HepG2 (cell line): Measurements from ENCODE around the gene MRPL2. TPM values are rescaled to one million over a fixed set of nuclear protein-coding genes. Genes with fewer than 3 reads are reported as not detected.

Experiments used
- ARNT2 ChIP-seq: sonication (generic); formaldehyde crosslinking; IDR thresholded peaks from 2 replicates; pipeline ENCODE4 v1.8.0; 2022; ENCODE audit warnings: mild to moderate bottlenecking, low read depth, missing genetic modification reagents, moderate library complexity
- DPF2 ChIP-seq: sonication (generic); formaldehyde crosslinking; IDR thresholded peaks from 2 replicates; pipeline ENCODE4 v1.4.0; 2020; ENCODE audit warnings: mild to moderate bottlenecking, low read depth, missing genetic modification reagents, borderline replicate concordance
- GATA4 ChIP-seq: sonication (generic); IDR thresholded peaks from 2 replicates; pipeline ENCODE4 v1.6.1; 2016; ENCODE audit warnings: antibody characterized with exemption, low read depth, borderline replicate concordance
- KAT8 ChIP-seq: IDR thresholded peaks from 2 replicates; pipeline ENCODE4 v1.6.1; 2016; ENCODE audit warnings: missing genetic modification reagents, missing compliant biosample characterization
- KDM2A ChIP-seq: sonication (generic); formaldehyde crosslinking; IDR thresholded peaks from 2 replicates; pipeline ENCODE4 v1.4.0; 2020; ENCODE audit warnings: low read depth, missing genetic modification reagents, borderline replicate concordance
- KLF16 ChIP-seq, 2 experiments: sonication (generic) in 1 of 2; formaldehyde crosslinking in 1 of 2; IDR thresholded peaks; 2 replicates each; pipeline versions ENCODE4 v1.6.1 to v1.8.0; 2016 to 2023; ENCODE audit warnings: missing genetic modification reagents in 2 of 2, missing compliant biosample characterization in 1 of 2
- MAZ ChIP-seq, 2 experiments: sonication (generic) in 1 of 2; formaldehyde crosslinking in 1 of 2; IDR thresholded peaks; 2 replicates each; pipeline versions ENCODE4 v1.5.0 to v1.6.1; 2012 to 2020; ENCODE audit warnings: low read depth in 2 of 2, mild to moderate bottlenecking in 2 of 2, borderline replicate concordance in 1 of 2, improper control_type of control experiment in 1 of 2, low read length in 1 of 2, missing genetic modification reagents in 1 of 2, moderate library complexity in 1 of 2
- MIXL1 ChIP-seq: IDR thresholded peaks from 2 replicates; pipeline ENCODE4 v1.6.1; 2016
- NCOA2 ChIP-seq: sonication (generic); formaldehyde crosslinking; IDR thresholded peaks from 2 replicates; pipeline ENCODE4 v1.8.0; 2022; ENCODE audit warnings: inconsistent platforms
- STAT5B ChIP-seq: sonication (generic); formaldehyde crosslinking; IDR thresholded peaks from 2 replicates; pipeline ENCODE4 v1.4.0; 2020; ENCODE audit warnings: missing genetic modification reagents
- TARDBP ChIP-seq: sonication (generic); formaldehyde crosslinking; IDR thresholded peaks from 2 replicates; pipeline ENCODE4 v1.8.0; 2022; ENCODE audit warnings: mild to moderate bottlenecking, missing genetic modification reagents
- YEATS2 ChIP-seq: sonication (generic); formaldehyde crosslinking; IDR thresholded peaks from 2 replicates; pipeline ENCODE4 v1.4.0; 2020; ENCODE audit warnings: missing genetic modification reagents, borderline replicate concordance
- ZNF224 ChIP-seq: sonication (generic); formaldehyde crosslinking; IDR thresholded peaks from 2 replicates; pipeline ENCODE4 v1.5.0; 2020; ENCODE audit warnings: mild to moderate bottlenecking, missing genetic modification reagents
- ZNF557 ChIP-seq: sonication (generic); formaldehyde crosslinking; IDR thresholded peaks from 2 replicates; pipeline ENCODE4 v1.4.0; 2020; ENCODE audit warnings: missing genetic modification reagents
- ZNF781 ChIP-seq: sonication (generic); formaldehyde crosslinking; IDR thresholded peaks from 2 replicates; pipeline ENCODE4 v1.5.1; 2020; ENCODE audit warnings: borderline replicate concordance, mild to moderate bottlenecking, missing genetic modification reagents; ENCODE audit errors: not compliant biosample characterization
- polyA plus RNA-seq, 8 experiments: library from polyadenylated mRNA; depleted of rRNA in 3 of 8; stranded (reverse) in 7 of 8; unstranded in 1 of 8; fragments of >200 nt; fragmentation: Illumina TruSeq in 4 of 8; extraction: Trizol in 4 of 8; gene quantifications; 2 replicates each; pipeline versions ENCODE4 v1.2.1 to v1.2.3, GENCODE V29; 2011 to 2016; ENCODE audit warnings: low read depth in 4 of 8, missing spikeins in 1 of 8, mixed read lengths in 1 of 8; ENCODE audit not compliant: insufficient read depth in 1 of 8
- total RNA-seq, 5 experiments: library from RNA; depleted of rRNA; stranded (reverse); fragments of >200 nt; fragmentation: Illumina TruSeq; extraction: Trizol; gene quantifications; 2 replicates each; pipeline ENCODE4 v1.2.3, GENCODE V29; 2016; ENCODE audit warnings: low read depth in 1 of 5
- TF ChIP-seq, protein P1 (sequence below): sonication (generic); formaldehyde crosslinking; IDR thresholded peaks from 2 replicates; pipeline ENCODE4 v1.4.0; 2020; ENCODE audit warnings: mild to moderate bottlenecking, missing genetic modification reagents, borderline replicate concordance
- TF ChIP-seq, protein P2 (sequence below): sonication (generic); formaldehyde crosslinking; IDR thresholded peaks from 2 replicates; pipeline ENCODE4 v1.9.0; 2021; ENCODE audit warnings: missing genetic modification reagents, borderline replicate concordance
- TF ChIP-seq, protein P3 (sequence below): sonication (generic); formaldehyde crosslinking; IDR thresholded peaks from 2 replicates; pipeline ENCODE4 v1.4.0; 2020; ENCODE audit warnings: missing genetic modification reagents, mild to moderate bottlenecking, borderline replicate concordance

MRPL2 gene
- total and polyA plus RNA-seq, 2 of the 13 experiments (the other 11 are each of a cell fraction or from before 2014, with no cell fraction given): 56.8 to 65.6 TPM

DNA sequence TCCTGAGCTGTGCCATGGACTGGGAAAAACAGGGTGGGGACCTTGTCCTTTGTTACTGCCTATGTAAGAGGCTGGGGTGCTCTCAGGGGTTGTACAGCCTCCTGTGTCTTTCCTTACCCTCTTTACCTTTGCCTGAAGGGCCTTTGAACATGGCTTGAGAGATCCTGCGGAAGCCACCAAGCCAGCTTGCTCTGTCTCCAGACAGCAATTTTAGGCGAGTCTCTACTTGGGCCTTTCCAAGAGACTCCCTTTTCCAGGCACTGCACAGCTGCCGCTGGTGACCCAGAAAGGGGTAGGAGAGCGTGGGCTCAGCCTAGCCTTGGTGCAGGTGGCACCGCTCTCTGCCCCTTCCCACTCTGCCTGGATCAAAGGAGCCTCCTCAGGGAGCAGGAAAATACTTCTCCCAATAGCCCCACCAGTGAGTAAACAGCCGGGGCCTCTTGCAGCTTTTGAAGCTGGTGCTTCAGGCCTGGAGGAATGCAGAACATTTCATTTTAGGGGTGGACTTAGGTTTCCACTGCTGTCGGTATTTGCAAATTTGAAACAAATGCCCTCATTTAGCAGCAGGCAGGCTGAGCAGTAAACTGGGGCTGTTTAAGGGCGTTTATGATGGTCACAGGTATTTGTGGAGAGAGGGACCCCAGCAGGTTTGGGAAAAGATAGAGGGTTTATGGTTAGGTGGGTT, 30.8 kb upstream of the MRPL2 start (continued):
- TF ChIP-seq, protein P1, sequence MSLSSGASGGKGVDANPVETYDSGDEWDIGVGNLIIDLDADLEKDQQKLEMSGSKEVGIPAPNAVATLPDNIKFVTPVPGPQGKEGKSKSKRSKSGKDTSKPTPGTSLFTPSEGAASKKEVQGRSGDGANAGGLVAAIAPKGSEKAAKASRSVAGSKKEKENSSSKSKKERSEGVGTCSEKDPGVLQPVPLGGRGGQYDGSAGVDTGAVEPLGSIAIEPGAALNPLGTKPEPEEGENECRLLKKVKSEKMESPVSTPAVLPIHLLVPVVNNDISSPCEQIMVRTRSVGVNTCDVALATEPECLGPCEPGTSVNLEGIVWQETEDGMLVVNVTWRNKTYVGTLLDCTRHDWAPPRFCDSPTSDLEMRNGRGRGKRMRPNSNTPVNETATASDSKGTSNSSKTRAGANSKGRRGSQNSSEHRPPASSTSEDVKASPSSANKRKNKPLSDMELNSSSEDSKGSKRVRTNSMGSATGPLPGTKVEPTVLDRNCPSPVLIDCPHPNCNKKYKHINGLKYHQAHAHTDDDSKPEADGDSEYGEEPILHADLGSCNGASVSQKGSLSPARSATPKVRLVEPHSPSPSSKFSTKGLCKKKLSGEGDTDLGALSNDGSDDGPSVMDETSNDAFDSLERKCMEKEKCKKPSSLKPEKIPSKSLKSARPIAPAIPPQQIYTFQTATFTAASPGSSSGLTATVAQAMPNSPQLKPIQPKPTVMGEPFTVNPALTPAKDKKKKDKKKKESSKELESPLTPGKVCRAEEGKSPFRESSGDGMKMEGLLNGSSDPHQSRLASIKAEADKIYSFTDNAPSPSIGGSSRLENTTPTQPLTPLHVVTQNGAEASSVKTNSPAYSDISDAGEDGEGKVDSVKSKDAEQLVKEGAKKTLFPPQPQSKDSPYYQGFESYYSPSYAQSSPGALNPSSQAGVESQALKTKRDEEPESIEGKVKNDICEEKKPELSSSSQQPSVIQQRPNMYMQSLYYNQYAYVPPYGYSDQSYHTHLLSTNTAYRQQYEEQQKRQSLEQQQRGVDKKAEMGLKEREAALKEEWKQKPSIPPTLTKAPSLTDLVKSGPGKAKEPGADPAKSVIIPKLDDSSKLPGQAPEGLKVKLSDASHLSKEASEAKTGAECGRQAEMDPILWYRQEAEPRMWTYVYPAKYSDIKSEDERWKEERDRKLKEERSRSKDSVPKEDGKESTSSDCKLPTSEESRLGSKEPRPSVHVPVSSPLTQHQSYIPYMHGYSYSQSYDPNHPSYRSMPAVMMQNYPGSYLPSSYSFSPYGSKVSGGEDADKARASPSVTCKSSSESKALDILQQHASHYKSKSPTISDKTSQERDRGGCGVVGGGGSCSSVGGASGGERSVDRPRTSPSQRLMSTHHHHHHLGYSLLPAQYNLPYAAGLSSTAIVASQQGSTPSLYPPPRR (CRISPR knock-in tag): peak; percentile 88
- TF ChIP-seq MIXL1 (CRISPR knock-in tag) (no peak; the same call in 1 of the 2 replicates), KDM2A (CRISPR knock-in tag) (peak; percentile 59; the same call in 1 of the 2 replicates), KAT8 (CRISPR knock-in tag) (0 out of 2 replicates have a peak, but pooled peaks have one; percentile 24), ZNF224 (CRISPR knock-in tag) (peak; percentile 64; the same call in 1 of the 2 replicates), NCOA2 (CRISPR knock-in tag) (peak; percentile 94), KLF16 (CRISPR knock-in tag; IDR thresholded peaks at IDR 0.05) (peak; percentile 28 to 65; a peak in 1 of 4 replicates), MAZ (IDR thresholded peaks at IDR 0.05; ENCODE audit: borderline replicate concordance, low read depth, low read length) (no peak; the same call in 1 of the 2 replicates), MAZ (CRISPR knock-in tag; IDR thresholded peaks at IDR 0.05; ENCODE audit: low read depth) (peak; percentile 81), ZNF781 (CRISPR knock-in tag) (peak; percentile 49), TARDBP (CRISPR knock-in tag) (peak; percentile 82; the same call in 1 of the 2 replicates), ARNT2 (CRISPR knock-in tag) (peak; percentile 6; the same call in 1 of the 2 replicates), DPF2 (CRISPR knock-in tag) (peak; percentile 77; the same call in 1 of the 2 replicates), YEATS2 (CRISPR knock-in tag) (0 out of 2 replicates have a peak, but pooled peaks have one; percentile 67), ZNF557 (CRISPR knock-in tag) (no peak), STAT5B (CRISPR knock-in tag) (peak; percentile 58; the same call in 1 of the 2 replicates), GATA4 (peak; percentile 73; the same call in 1 of the 2 replicates)
- TF ChIP-seq, protein P2, sequence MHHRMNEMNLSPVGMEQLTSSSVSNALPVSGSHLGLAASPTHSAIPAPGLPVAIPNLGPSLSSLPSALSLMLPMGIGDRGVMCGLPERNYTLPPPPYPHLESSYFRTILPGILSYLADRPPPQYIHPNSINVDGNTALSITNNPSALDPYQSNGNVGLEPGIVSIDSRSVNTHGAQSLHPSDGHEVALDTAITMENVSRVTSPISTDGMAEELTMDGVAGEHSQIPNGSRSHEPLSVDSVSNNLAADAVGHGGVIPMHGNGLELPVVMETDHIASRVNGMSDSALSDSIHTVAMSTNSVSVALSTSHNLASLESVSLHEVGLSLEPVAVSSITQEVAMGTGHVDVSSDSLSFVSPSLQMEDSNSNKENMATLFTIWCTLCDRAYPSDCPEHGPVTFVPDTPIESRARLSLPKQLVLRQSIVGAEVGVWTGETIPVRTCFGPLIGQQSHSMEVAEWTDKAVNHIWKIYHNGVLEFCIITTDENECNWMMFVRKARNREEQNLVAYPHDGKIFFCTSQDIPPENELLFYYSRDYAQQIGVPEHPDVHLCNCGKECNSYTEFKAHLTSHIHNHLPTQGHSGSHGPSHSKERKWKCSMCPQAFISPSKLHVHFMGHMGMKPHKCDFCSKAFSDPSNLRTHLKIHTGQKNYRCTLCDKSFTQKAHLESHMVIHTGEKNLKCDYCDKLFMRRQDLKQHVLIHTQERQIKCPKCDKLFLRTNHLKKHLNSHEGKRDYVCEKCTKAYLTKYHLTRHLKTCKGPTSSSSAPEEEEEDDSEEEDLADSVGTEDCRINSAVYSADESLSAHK (CRISPR knock-in tag): 0 out of 2 replicates have a peak, but pooled peaks have one; percentile 43
- TF ChIP-seq, protein P3, sequence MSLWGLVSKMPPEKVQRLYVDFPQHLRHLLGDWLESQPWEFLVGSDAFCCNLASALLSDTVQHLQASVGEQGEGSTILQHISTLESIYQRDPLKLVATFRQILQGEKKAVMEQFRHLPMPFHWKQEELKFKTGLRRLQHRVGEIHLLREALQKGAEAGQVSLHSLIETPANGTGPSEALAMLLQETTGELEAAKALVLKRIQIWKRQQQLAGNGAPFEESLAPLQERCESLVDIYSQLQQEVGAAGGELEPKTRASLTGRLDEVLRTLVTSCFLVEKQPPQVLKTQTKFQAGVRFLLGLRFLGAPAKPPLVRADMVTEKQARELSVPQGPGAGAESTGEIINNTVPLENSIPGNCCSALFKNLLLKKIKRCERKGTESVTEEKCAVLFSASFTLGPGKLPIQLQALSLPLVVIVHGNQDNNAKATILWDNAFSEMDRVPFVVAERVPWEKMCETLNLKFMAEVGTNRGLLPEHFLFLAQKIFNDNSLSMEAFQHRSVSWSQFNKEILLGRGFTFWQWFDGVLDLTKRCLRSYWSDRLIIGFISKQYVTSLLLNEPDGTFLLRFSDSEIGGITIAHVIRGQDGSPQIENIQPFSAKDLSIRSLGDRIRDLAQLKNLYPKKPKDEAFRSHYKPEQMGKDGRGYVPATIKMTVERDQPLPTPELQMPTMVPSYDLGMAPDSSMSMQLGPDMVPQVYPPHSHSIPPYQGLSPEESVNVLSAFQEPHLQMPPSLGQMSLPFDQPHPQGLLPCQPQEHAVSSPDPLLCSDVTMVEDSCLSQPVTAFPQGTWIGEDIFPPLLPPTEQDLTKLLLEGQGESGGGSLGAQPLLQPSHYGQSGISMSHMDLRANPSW: peak; percentile 80; the same call in 1 of the 2 replicates
